GM23248 (cell line): ENCODE measurements around the gene BEST3. TPM values are rescaled to one million over a fixed set of nuclear protein-coding genes. Genes with fewer than 3 reads are reported as not detected.

Source experiments
- DNase-seq: peaks from one replicate; pipeline ENCODE4 v3.0.0-alpha.2; 2015
- H2AFZ ChIP-seq: fragments of 200-600 bp; sonication (generic); 2 replicates; pipeline ENCODE4 v1.6.1; 2016; ENCODE audit warnings: antibody characterized with exemption
- H3F3A ChIP-seq: fragments of 200-600 bp; sonication (generic); 2 replicates; pipeline ENCODE4 v1.6.1; 2016; ENCODE audit warnings: mild to moderate bottlenecking, antibody characterized with exemption, mixed run types; ENCODE audit not compliant: insufficient read depth
- H3K27ac ChIP-seq: fragments of 200-600 bp; sonication (generic); 2 replicates; pipeline ENCODE4 v1.5.1; 2016; ENCODE audit warnings: mild to moderate bottlenecking
- H3K27me3 ChIP-seq: fragments of 200-600 bp; sonication (generic); replicated peaks from 2 replicates; pipeline ENCODE4 v1.6.1; 2016; ENCODE audit warnings: mild to moderate bottlenecking; ENCODE audit not compliant: insufficient read depth
- H3K36me3 ChIP-seq: fragments of 200-600 bp; sonication (generic); 2 replicates; pipeline ENCODE4 v1.6.1; 2016; ENCODE audit warnings: low read depth, mild to moderate bottlenecking
- H3K4me1 ChIP-seq: fragments of 200-600 bp; sonication (generic); 2 replicates; pipeline ENCODE4 v1.6.1; 2016; ENCODE audit warnings: mild to moderate bottlenecking; ENCODE audit not compliant: insufficient read depth
- H3K4me2 ChIP-seq: fragments of 200-600 bp; sonication (generic); one replicate; pipeline ENCODE4 v1.6.1; 2016; ENCODE audit warnings: mild to moderate bottlenecking; ENCODE audit not compliant: unreplicated experiment
- H3K4me3 ChIP-seq: fragments of 200-600 bp; sonication (generic); 2 replicates; pipeline ENCODE4 v1.5.1; 2016; ENCODE audit warnings: mild to moderate bottlenecking
- H3K79me2 ChIP-seq: fragments of 200-600 bp; sonication (generic); 2 replicates; pipeline ENCODE4 v1.6.1; 2016; ENCODE audit warnings: mild to moderate bottlenecking; ENCODE audit not compliant: insufficient read depth
- H3K9ac ChIP-seq: fragments of 200-600 bp; sonication (generic); 2 replicates; pipeline ENCODE4 v1.6.1; 2016; ENCODE audit warnings: mild to moderate bottlenecking
- H3K9me2 ChIP-seq: fragments of 200-600 bp; sonication (generic); 2 replicates; pipeline ENCODE4 v1.6.1; 2016; ENCODE audit warnings: mixed run types, mild to moderate bottlenecking, moderate library complexity; ENCODE audit not compliant: insufficient read depth
- H3K9me3 ChIP-seq: fragments of 200-600 bp; sonication (generic); one replicate; pipeline ENCODE4 v1.6.1; 2017; ENCODE audit warnings: low read depth
- H4K20me1 ChIP-seq: fragments of 200-600 bp; sonication (generic); 2 replicates; pipeline ENCODE4 v1.6.0; 2016; ENCODE audit not compliant: insufficient read depth
- EZH2 ChIP-seq: fragments of 200-600 bp; sonication (generic); IDR thresholded peaks from 2 replicates; pipeline ENCODE4 v1.6.1; 2018; ENCODE audit warnings: antibody characterized with exemption, mild to moderate bottlenecking; ENCODE audit not compliant: insufficient read depth, poor library complexity, severe bottlenecking
- EZH2phosphoT487 ChIP-seq: fragments of 200-600 bp; sonication (generic); IDR thresholded peaks from 2 replicates; pipeline ENCODE4 v1.6.1; 2018; ENCODE audit warnings: antibody characterized with exemption, moderate library complexity, mild to moderate bottlenecking, low read depth; ENCODE audit not compliant: insufficient read depth
- WGBS, 2 experiments: methylation state at CpG; one replicate each; pipeline ENCODE4 v1.1.6; 2015 to 2017; ENCODE audit warnings: low lambda C conversion rate in 2 of 2, low coverage in 1 of 2; ENCODE audit errors: missing lambda C conversion rate in 2 of 2; 5-methylcytosine and 5-hydroxymethylcytosine counted together
- in situ Hi-C: fragments of 300-500 bp; cut with MboI; formaldehyde crosslinking; loops from 2 replicates; pipeline ENCODE4 v1.15.0; 2020
- polyA plus RNA-seq: library from polyadenylated mRNA; unstranded; fragments of >200 nt; fragmentation: Nextera tagmentation; extraction: Ambion mirVana; gene quantifications from 2 replicates; pipeline ENCODE4 v1.2.1, GENCODE V29; 2016
- total RNA-seq: library from RNA; depleted of rRNA; stranded (reverse); fragments of >200 nt; shearing (Covaris generic); gene quantifications from 2 replicates; pipeline ENCODE4 v1.2.3, GENCODE V29; 2014

Gene BEST3
- total and polyA plus RNA-seq, 2 experiments from 2014 or later, result not detected

- 68 to 75% methylated on average over 4 of the region's 4 CpGs for WGBS, 2 experiments
- Histone ChIP-seq H3K27ac (no peak overlapping the region), H2AFZ (no peak overlapping the region), H3F3A (peaks cover 20% of the 10 kb centered on the region; the same call in 1 of the 2 replicates), H3K4me1 (peaks cover 27% of the 10 kb centered on the region), H3K9me2 (no peaks in the 10 kb centered on the region), H3K27me3 (no peaks in the 10 kb centered on the region), H3K4me3 (no peak overlapping the region), H4K20me1 (no peaks in the 10 kb centered on the region), H3K36me3 (no peaks in the 10 kb centered on the region), H3K9ac (no peak overlapping the region), H3K4me2 (no peak overlapping the region), H3K9me3 (no peaks in the 10 kb centered on the region), H3K79me2 (no peaks in the 10 kb centered on the region)
- in situ Hi-C loops, result no loop called here
- DNase-seq, result peak; percentile 34
- TF ChIP-seq EZH2 (no peak), EZH2phosphoT487 (no peak)
These were observed 11.7 kb downstream of the BEST3 start for GRCh38 chr12:69687390-69687789.

GRCh38 chr12:69686731-69687130, 12.4 kb downstream of the BEST3 start:
- H3K4me1 ChIP-seq, result peaks cover 27% of the 10 kb centered on the region
- 62 to 78% methylated on average over 2 of the region's 2 CpGs for WGBS, 2 experiments
- H3K27me3 ChIP-seq, result no peaks in the 10 kb centered on the region
- H3K9me2 ChIP-seq, result no peaks in the 10 kb centered on the region
- H3K36me3 ChIP-seq, result no peaks in the 10 kb centered on the region
- DNase-seq, result no peak
- no peak overlapping the region for H3K4me2 ChIP-seq
- peaks cover 20% of the 10 kb centered on the region; the same call in 1 of the 2 replicates for H3F3A ChIP-seq
- no peak overlapping the region for H3K27ac ChIP-seq
- no peaks in the 10 kb centered on the region for H3K9me3 ChIP-seq
- no peaks in the 10 kb centered on the region for H3K79me2 ChIP-seq
- in situ Hi-C loops, result no loop called here
- H2AFZ ChIP-seq, result no peak overlapping the region
- no peak for TF ChIP-seq EZH2phosphoT487
- TF ChIP-seq EZH2, result no peak
- no peak overlapping the region for H3K9ac ChIP-seq
- no peak overlapping the region for H3K4me3 ChIP-seq
- no peaks in the 10 kb centered on the region for H4K20me1 ChIP-seq

- in situ Hi-C loops, result no loop called here
- Histone ChIP-seq H3K27ac (no peak overlapping the region), H3K4me1 (peaks cover 27% of the 10 kb centered on the region), H2AFZ (no peak overlapping the region), H3K79me2 (no peaks in the 10 kb centered on the region), H3K36me3 (no peaks in the 10 kb centered on the region), H4K20me1 (no peaks in the 10 kb centered on the region), H3F3A (peaks cover 20% of the 10 kb centered on the region; the same call in 1 of the 2 replicates), H3K9me3 (no peaks in the 10 kb centered on the region), H3K27me3 (no peaks in the 10 kb centered on the region), H3K4me3 (no peak overlapping the region), H3K9me2 (no peaks in the 10 kb centered on the region), H3K4me2 (no peak overlapping the region), H3K9ac (no peak overlapping the region)
- TF ChIP-seq EZH2phosphoT487, result no peak
- DNase-seq, result peak; percentile 81
- 42 to 47% methylated on average over 2 of the region's 2 CpGs for WGBS, 2 experiments
These were observed 13.3 kb downstream of the BEST3 start for GRCh38 chr12:69685810-69686209.

GRCh38 chr12:69684466-69684865, 14.6 kb downstream of the BEST3 start:
- 18 to 27% methylated on average over 2 of the region's 2 CpGs for WGBS, 2 experiments
- Histone ChIP-seq H3K9me2 (no peaks in the 10 kb centered on the region), H3K9me3 (no peaks in the 10 kb centered on the region), H3K4me3 (no peak overlapping the region), H3K4me2 (no peak overlapping the region), H3K4me1 (peaks cover 25% of the 10 kb centered on the region), H3K27ac (no peak overlapping the region), H3F3A (peaks cover 20% of the 10 kb centered on the region; the same call in 1 of the 2 replicates), H3K79me2 (no peaks in the 10 kb centered on the region), H3K36me3 (no peaks in the 10 kb centered on the region), H3K27me3 (no peaks in the 10 kb centered on the region), H4K20me1 (no peaks in the 10 kb centered on the region), H2AFZ (no peak overlapping the region), H3K9ac (no peak overlapping the region)
- in situ Hi-C loops, result no loop called here
- no peak for DNase-seq
- TF ChIP-seq EZH2phosphoT487 (no peak), EZH2 (no peak)
